GM18868 (cell line): ENCODE data around the gene RNU2-63P.
"Not testable (repeated sequence)": the region's sequence is repeated elsewhere in the genome, so short reads cannot be mapped to it uniquely, and the experiment has no call there.

Experiments
- ATAC-seq: cut with Tn5 transposase; IDR thresholded peaks from one replicate; pipeline ENCODE4 v1.9.1; 2021; ENCODE audit warnings: mild to moderate bottlenecking, moderate library complexity; ENCODE audit not compliant: unreplicated experiment

The RNU2-63P gene

GRCh38 chr2:88032070-88032702, 15.8 kb upstream of the RNU2-63P start:
- ATAC-seq: no peak

- no peak for ATAC-seq
These were observed 12.6 kb upstream of the RNU2-63P start for GRCh38 chr2:88028931-88029330.

DNA sequence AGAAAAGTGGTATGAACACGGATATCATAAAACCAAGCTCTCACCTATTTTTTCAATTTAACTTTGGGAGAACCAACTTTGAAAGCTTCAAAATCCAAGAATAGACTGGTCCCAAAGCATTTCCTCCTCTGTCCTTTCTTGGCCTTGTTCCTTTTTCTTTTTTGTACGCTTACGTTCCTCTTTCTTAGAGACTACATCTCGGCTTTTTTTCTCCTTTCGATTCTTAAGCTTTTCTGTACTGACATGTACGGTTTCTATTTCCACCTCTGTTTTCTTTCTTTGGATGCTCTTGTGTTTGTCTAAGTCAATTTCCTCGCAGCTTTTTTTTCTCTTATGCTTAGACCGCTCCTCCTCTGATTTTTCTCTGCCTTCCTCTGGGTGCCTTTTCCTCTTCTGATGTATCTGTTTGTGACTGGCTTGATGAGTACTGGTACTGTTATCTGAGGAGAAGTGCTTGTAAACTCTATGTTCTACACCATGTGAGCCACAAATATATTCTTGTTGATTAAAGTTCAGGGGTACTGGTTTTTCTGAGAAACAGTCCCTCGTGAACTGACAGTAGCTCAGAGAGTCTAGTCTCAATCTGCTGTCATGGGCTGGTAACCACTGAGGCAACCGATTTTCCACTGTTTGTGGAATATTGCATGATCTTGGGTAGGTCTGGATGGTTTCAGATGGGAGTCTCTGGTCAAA, 11.5 kb upstream of the RNU2-63P start:
- no peak for ATAC-seq

DNA sequence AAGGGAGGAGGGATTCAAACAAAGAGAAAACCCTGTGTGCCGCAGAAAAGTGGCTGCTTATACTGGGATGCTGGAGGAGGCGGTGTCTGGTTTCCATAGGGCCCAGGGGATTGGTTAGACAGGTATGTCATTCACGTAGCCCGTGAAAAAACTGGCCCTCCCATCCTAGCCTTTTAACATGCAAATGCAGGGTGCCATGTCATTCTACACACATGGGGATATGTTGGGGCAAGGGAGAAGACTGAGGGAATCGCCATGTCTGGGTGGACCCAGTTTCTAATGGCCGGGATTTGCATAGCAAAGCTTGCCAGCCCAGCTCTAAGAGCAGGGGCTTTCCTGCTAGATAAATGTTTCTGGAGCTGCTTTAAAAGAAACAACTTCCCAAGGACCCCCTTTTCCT, 8.2 kb upstream of the RNU2-63P start:
- ATAC-seq: no peak

GRCh38 chr2:88022669-88022921, 6.2 kb upstream of the RNU2-63P start:
- ATAC-seq: no peak

- ATAC-seq: no peak
These were observed 3.6 kb upstream of the RNU2-63P start for GRCh38 chr2:88019985-88020384.

- no peak for ATAC-seq
These were observed 2.6 kb upstream of the RNU2-63P start for GRCh38 chr2:88018909-88019308.

- ATAC-seq: not testable (repeated sequence)
These were observed 1.9 kb upstream of the RNU2-63P start for GRCh38 chr2:88018077-88018805.

DNA sequence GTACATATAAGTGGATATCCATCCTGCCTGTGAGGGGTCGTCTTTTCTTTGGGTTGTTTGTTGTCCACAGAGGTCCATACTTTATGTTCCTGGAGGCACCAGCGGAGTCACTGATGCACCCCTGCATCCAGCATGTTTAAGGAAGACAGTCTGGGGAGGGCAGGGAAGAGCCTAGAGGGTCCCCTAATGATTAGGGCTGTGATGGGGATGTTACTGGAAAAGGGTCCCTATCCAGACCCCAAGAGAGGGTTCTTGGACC, 1.4 kb upstream of the RNU2-63P start:
- ATAC-seq: not testable (repeated sequence)

DNA sequence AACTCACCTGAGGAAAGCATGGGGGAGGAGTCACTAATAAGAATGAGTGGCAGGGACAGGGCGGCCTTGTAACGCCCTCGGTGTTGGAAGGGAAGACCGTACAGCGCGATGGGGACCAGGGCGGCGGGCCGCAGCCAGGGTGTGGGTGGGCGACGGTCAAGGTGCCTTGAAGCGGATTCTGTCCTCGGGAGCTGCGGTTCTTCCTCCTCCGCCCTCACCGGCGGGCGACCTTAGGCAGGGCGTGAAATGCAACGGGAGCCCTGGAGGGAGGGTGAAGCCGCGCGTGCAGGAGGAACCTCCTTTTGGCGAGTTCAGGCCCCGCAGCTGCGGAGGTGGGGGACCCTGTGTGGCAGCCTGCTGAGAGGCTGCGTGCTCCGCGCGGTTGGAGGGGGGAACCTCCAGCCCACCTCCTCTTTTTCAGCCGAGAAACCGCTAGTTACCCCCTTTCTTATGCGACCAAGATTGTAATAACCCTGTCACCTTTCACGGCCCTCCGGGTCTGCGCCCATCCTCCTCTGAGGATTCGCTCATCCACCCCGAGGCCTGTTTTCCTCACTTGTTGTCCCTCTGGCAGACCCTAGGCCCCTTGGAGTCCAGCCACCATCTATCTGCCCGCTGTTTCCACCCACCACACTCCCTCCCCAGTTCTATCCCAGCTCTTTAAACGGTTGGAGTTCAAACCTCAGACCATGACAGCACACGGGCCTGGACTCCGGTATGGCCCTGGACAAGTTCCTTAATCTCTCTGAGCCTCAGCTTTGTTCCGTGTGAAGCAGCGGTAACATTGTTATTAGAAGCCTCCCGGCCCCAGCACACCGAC, 823 bp upstream of the RNU2-63P start:
- ATAC-seq: peak; percentile 65

- ATAC-seq: no peak
These were observed 5.3 kb downstream of the RNU2-63P start for GRCh38 chr2:88011011-88011410.

DNA sequence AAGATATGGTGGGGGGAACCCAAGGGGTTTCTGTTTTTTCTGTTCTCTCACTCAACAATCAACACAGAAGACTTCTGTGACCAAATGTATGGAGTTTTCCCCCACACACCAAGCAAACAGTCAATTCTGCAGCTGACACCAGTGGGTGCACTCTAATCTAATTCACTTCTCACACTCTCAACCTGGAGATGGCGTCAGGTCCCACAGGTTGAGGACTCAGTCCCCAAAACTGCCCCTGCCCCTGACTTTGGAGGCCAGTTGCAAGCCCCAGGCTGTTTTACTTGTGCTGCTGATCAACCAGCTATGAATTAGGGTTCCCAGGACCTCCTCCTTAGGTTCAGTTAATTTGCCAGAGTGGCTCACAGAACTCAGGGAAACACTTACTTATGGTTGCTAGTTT, 6.2 kb downstream of the RNU2-63P start:
- no peak for ATAC-seq

DNA sequence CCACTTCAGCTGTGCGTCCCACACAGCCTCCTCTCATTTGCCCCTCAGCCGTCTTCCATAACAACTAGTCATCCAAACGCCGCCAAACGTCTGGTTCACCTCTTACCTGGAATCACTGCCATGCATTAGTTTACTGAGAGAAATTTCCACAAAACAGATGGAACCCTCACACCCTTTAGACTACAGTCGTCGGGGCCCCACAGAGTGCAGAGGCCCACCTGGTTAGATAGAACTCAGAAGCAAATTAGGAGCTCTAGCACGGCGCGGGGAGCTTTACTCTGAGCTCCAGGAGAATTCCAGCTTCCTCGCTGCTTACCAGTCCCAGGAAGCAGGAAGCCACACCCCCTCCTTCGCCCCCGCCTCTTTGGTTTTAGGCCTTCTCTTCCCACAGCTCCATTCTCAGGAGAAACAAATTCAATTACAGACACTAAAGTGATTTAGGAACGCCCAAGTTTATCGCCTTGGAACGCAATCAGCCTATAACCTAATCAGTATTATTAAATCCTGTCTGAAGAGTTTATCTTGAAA, 9.4 kb downstream of the RNU2-63P start:
- ATAC-seq: no peak

DNA sequence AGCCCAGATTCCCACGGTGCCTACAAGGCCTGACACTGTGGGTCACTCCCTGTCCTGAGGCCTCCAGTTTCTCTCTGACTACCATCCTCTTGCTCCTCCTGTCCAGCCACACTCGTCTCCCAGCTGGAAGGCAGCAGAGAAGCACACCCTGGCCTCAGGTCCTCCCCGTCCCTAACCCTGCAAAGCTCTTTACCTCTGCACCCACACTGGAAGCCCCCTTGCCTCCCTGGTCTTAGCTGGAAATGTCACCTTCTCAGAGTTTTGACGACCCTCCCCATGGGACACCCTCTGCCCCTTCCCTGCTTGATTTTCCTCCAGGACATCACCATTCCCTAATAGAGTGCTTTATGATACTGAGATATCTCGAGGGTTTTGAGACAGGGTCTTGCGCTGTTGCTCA, 10.6 kb downstream of the RNU2-63P start:
- ATAC-seq: no peak

DNA sequence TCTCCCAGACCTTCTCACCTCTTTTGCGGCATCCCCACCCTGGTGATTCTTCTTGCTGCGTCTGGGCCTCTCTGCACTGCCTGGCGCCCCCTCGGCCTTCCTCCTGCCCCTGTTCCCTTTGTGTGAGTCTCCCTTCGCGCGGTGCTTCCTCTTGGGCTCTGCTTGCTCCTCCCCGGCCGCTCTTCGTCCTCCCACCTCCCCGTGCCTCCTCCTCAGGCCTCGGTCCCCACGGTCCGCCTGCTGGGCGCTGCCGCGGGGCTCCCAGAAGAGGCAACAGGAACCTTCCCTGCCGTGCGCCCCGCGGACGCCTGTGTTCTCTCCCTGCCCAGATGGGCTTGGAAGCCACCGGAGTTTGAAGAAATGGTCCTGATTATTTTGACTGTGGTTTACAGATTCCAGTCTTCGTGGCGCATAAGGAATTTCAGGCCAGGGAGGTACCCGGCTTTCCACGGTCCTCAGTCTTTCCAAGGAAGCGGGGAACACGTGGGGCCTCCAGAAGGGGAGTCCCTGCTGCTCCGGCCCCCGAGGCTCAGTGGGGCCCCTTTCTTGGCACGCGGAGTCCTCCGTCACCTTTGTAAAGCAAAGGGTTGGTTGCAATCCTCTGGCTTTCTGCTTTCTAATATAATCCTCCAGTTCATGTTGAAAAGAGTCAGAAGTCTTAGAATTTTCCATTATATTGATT, 13.1 kb downstream of the RNU2-63P start:
- ATAC-seq: no peak

GRCh38 chr2:88002359-88002707, 14.0 kb downstream of the RNU2-63P start:
- ATAC-seq: no peak

DNA sequence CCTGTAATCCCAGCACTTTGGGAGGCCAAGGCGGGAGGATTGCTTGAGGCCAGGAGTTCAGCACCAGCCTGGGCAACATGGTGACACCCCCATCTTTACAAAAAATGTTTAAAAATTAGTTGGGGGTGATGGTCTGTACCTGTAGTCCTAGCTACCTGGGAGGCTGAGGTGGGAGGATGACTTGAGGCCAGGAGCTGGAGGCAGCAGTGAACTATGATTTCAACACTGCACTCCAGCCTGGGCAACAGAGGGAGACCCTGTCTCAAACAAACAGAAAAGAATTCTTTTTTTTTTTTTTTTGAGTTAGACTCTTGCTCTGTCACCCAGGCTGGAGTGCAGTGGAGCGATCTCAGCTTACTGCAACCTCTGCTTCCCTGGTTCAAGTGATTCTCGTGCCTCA, 15.9 kb downstream of the RNU2-63P start:
- not testable (repeated sequence) for ATAC-seq

- no peak for ATAC-seq
These were observed 19.8 kb downstream of the RNU2-63P start for GRCh38 chr2:87996570-87996969.

DNA sequence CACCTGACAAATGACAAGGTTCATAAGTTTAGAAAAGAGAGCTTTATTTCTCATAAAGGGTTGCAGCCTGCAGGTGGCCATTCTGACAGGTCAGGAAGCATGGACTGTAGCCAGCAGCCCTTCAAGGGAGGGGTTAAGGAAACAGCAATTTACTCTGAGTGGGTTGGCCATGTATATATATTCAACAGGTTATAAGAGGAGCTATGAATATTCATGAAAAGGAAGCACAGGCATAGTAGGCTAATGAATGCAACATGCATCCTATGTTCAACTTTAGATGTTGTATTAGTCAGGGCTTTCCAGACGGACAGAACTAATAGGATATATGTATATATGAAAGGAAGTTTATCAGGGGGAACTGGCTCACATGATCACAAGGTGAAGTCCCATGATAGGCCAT, 20.6 kb downstream of the RNU2-63P start:
- ATAC-seq: no peak

GRCh38 chr2:87994304-87994850, 22.0 kb downstream of the RNU2-63P start:
- not testable (repeated sequence) for ATAC-seq

DNA sequence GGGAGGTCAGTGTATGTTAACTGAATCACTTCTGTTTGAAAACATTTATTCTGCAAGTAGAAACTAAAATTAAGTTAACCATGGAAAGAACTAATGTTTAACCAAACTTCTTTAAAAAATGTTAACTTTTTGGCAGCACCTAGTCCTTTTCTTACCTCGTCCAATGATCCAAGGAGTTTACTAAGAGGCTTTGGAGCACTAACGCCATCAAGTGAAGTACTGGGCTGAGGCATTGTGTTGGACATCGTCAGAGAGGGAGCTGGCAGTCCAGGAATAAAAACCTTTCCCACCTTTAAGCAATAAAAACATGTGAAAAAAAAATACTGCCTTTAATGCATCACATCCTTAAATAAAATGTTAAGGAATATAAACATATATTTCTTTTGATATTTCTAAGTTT, 23.8 kb downstream of the RNU2-63P start:
- ATAC-seq: not testable (repeated sequence)
